ENCODE measurements around the gene CHRFAM7A.
"Not testable (repeated sequence)": the region's sequence is repeated elsewhere in the genome, so short reads cannot be mapped to it uniquely, and the experiment has no call there.

The CHRFAM7A gene

DNA sequence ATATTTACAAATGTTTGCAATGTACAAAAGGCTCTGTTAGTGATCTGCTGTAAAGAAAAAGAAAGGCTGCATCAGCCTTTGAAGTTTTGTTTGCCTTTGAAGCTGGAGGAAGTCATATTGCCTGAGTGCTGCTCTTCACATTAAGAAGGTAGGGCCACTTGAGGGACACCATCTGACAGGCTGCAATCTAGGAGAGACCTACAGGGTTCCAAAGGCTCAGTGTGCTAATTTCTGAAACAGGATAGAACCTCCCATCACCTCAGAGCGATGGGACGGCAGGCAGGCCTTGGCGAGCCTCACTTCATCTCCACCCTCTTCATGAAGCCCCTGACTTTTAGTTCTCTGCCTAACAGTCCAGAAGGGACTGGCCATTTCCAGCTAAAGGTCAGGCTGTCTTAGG is 77.6 kb downstream of the CHRFAM7A start:
- DNase-seq: not testable (repeated sequence)

GRCh38 chr15:30310575-30310974 is 82.8 kb downstream of the CHRFAM7A start:
- DNase-seq: not testable (repeated sequence)

All from SHP77 (cell line).